Loucy (cell line): ENCODE measurements around the gene DHX32.
"Not testable (repeated sequence)": the region's sequence is repeated elsewhere in the genome, so short reads cannot be mapped to it uniquely, and the experiment has no call there.

Experiments
- H2AFZ ChIP-seq: fragments of 200-600 bp; sonication (generic); 2 replicates; pipeline ENCODE4 v1.6.0; 2016; ENCODE audit warnings: antibody characterized with exemption, mild to moderate bottlenecking, low read length, moderate library complexity
- H3F3A ChIP-seq: fragments of 200-600 bp; 2 replicates; pipeline ENCODE4 v1.6.0; 2016; ENCODE audit warnings: antibody characterized with exemption, low read depth, mild to moderate bottlenecking
- H3K27me3 ChIP-seq: fragments of 200-600 bp; sonication (generic); 2 replicates; pipeline ENCODE4 v1.6.1; 2014; ENCODE audit warnings: low read length, mild to moderate bottlenecking; ENCODE audit not compliant: insufficient read depth, poor library complexity, severe bottlenecking
- H3K36me3 ChIP-seq: fragments of 200-600 bp; sonication (generic); 2 replicates; pipeline ENCODE4 v1.6.1; 2016; ENCODE audit warnings: low read length; ENCODE audit not compliant: insufficient read depth
- H3K4me1 ChIP-seq: fragments of 200-600 bp; sonication (generic); 2 replicates; pipeline ENCODE4 v1.5.1; 2014; ENCODE audit warnings: low read length, mild to moderate bottlenecking; ENCODE audit not compliant: insufficient read depth, poor library complexity, severe bottlenecking
- H3K4me2 ChIP-seq: fragments of 200-600 bp; sonication (generic); 2 replicates; pipeline ENCODE4 v1.6.0; 2014; ENCODE audit warnings: antibody characterized with exemption, low read length, low read depth, mild to moderate bottlenecking; ENCODE audit not compliant: poor library complexity, severe bottlenecking
- H3K4me3 ChIP-seq: fragments of 200-600 bp; sonication (generic); 2 replicates; pipeline ENCODE4 v1.5.1; 2014; ENCODE audit warnings: low read length, mild to moderate bottlenecking, mixed read lengths; ENCODE audit not compliant: poor library complexity, severe bottlenecking
- H3K79me2 ChIP-seq: fragments of 200-600 bp; sonication (generic); 2 replicates; pipeline ENCODE4 v1.6.1; 2014; ENCODE audit warnings: low read length; ENCODE audit not compliant: insufficient read depth
- H3K9ac ChIP-seq: fragments of 200-600 bp; sonication (generic); 2 replicates; pipeline ENCODE4 v1.6.0; 2014; ENCODE audit warnings: mild to moderate bottlenecking, low read depth, low read length, moderate library complexity; ENCODE audit not compliant: poor library complexity, severe bottlenecking
- H3K9me2 ChIP-seq: fragments of 200-600 bp; sonication (generic); replicated peaks from 2 replicates; pipeline ENCODE4 v1.6.1; 2016; ENCODE audit warnings: low read depth, low read length, mixed read lengths
- H3K9me3 ChIP-seq: fragments of 200-600 bp; sonication (generic); 2 replicates; pipeline ENCODE4 v1.6.1; 2014; ENCODE audit warnings: mild to moderate bottlenecking, antibody characterized with exemption, low read length, low read depth; ENCODE audit not compliant: insufficient read depth
- H4K20me1 ChIP-seq: fragments of 200-600 bp; sonication (generic); 2 replicates; pipeline ENCODE4 v1.6.0; 2014; ENCODE audit warnings: antibody characterized with exemption, low read length, mild to moderate bottlenecking; ENCODE audit not compliant: insufficient read depth, poor library complexity, severe bottlenecking
- CTCF ChIP-seq: fragments of 200-600 bp; sonication (generic); conservative IDR thresholded peaks from 2 replicates; pipeline ENCODE4 v1.5.1; 2014; ENCODE audit warnings: mild to moderate bottlenecking, antibody characterized with exemption, low read length
- EZH2phosphoT487 ChIP-seq: fragments of 200-600 bp; IDR thresholded peaks from 2 replicates; pipeline ENCODE4 v1.6.1; 2018; ENCODE audit warnings: antibody characterized with exemption, mild to moderate bottlenecking, moderate library complexity, borderline replicate concordance

The DHX32 gene, protein sequence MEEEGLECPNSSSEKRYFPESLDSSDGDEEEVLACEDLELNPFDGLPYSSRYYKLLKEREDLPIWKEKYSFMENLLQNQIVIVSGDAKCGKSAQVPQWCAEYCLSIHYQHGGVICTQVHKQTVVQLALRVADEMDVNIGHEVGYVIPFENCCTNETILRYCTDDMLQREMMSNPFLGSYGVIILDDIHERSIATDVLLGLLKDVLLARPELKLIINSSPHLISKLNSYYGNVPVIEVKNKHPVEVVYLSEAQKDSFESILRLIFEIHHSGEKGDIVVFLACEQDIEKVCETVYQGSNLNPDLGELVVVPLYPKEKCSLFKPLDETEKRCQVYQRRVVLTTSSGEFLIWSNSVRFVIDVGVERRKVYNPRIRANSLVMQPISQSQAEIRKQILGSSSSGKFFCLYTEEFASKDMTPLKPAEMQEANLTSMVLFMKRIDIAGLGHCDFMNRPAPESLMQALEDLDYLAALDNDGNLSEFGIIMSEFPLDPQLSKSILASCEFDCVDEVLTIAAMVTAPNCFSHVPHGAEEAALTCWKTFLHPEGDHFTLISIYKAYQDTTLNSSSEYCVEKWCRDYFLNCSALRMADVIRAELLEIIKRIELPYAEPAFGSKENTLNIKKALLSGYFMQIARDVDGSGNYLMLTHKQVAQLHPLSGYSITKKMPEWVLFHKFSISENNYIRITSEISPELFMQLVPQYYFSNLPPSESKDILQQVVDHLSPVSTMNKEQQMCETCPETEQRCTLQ

GRCh38 chr10:125881192-125881591 is at the start of gene DHX32:
DHX32 (minus strand) TSS chr10:125881292; CDS start chr10:125880824, 468 bp downstream.
- Histone ChIP-seq H3K4me1 (no peaks in the 10 kb centered on the region), H3K9me3 (no peaks in the 10 kb centered on the region), H2AFZ (no peak within 1 kb of the TSS), H4K20me1 (no peaks in the 10 kb centered on the region), H3K9ac (no peak within 1 kb of the TSS), H3F3A (no peaks in the 10 kb centered on the region), H3K79me2 (no peaks in the 10 kb centered on the region), H3K27me3 (no peaks in the 10 kb centered on the region), H3K4me3 (no peak within 1 kb of the TSS), H3K9me2 (no peaks in the 10 kb centered on the region), H3K4me2 (no peak within 1 kb of the TSS), H3K36me3 (no peaks in the 10 kb centered on the region)
- TF ChIP-seq EZH2phosphoT487: no peak
- TF ChIP-seq CTCF: no peak

DNA sequence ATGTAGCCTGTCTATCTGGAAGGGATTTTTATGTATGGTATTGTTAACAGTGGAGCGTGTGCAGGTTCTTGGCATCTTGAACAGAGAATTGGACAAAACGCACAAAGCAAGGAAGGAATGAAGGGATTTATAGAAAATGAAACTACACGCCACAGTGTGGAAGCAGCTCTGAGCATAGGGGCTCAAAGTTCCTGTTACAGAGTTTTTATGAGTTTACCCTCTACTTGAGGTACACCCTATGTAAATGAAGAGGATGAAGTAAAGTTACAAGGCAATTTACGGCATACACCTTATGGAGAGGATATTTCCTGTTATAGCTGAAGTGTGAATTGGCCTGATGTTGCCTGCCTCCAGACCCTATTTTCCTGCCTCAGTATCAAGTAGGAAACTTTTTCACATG is 48.5 kb upstream of the DHX32 start:
- Histone ChIP-seq H3K4me3 (no peak overlapping the region), H3K4me2 (no peak overlapping the region), H2AFZ (no peak overlapping the region), H3K9me3 (no peaks in the 10 kb centered on the region), H3F3A (no peaks in the 10 kb centered on the region), H3K27me3 (no peaks in the 10 kb centered on the region), H3K36me3 (no peaks in the 10 kb centered on the region), H3K79me2 (no peaks in the 10 kb centered on the region), H3K9ac (no peak overlapping the region), H3K4me1 (no peaks in the 10 kb centered on the region), H4K20me1 (no peaks in the 10 kb centered on the region), H3K9me2 (no peaks in the 10 kb centered on the region)
- no peak for TF ChIP-seq EZH2phosphoT487
- TF ChIP-seq CTCF: no peak

DNA sequence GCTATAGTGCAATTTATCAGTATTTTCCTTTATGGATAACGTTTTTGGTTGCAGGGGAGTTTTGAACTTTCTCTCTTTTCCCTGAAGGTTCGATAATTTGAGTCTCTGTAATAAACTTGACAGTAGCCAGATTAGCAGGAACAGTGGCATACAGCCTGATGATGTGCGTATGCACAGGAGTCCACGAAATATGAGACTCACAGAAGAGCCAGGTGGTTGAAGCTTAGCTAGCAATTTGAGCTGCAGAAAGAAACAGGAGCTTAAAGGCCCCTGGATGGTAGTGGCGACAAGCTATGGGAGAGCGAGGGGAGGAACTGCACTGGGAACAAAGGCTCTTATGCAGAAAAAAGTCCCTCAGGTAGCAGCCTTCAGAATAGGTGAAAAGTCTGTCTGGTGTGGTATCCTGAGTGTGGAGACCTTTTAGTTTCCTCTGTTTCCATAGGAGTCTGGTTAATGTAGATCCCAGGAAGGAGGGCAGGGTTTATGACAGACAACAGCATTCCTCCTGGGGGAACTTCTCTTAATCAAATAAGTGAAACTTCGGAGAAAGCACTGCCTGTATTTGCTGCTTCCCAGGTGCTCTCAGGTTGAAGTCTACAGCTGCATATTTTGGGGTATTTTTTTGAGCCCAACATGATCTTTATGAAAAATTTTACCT is 48.0 kb upstream of the DHX32 start:
- no peak overlapping the region for H2AFZ ChIP-seq
- no peaks in the 10 kb centered on the region for H3K9me2 ChIP-seq
- no peak overlapping the region for H3K4me3 ChIP-seq
- no peaks in the 10 kb centered on the region for H3K79me2 ChIP-seq
- no peak overlapping the region for H3K4me2 ChIP-seq
- no peaks in the 10 kb centered on the region for H3K9me3 ChIP-seq
- H3K9ac ChIP-seq: no peak overlapping the region
- TF ChIP-seq CTCF (no peak), EZH2phosphoT487 (no peak)
- H3K36me3 ChIP-seq: no peaks in the 10 kb centered on the region
- no peaks in the 10 kb centered on the region for H3K27me3 ChIP-seq
- no peaks in the 10 kb centered on the region for H4K20me1 ChIP-seq
- H3F3A ChIP-seq: no peaks in the 10 kb centered on the region
- no peaks in the 10 kb centered on the region for H3K4me1 ChIP-seq

- H3K36me3 ChIP-seq, H2AFZ ChIP-seq, H3K27me3 ChIP-seq, H3F3A ChIP-seq, H3K9me2 ChIP-seq, H4K20me1 ChIP-seq, H3K4me3 ChIP-seq, H3K9me3 ChIP-seq, H3K79me2 ChIP-seq, H3K9ac ChIP-seq, H3K4me2 ChIP-seq, H3K4me1 ChIP-seq: not testable (repeated sequence)
Observed at GRCh38 chr10:125927265-125927664, 46.2 kb upstream of the DHX32 start.
